GM18858 (cell line): ENCODE results near the gene TMEM97.
A peak's percentile ranks its signal among the peaks of the same experiment; 100 is the strongest.

Experiments used
- ATAC-seq: cut with Tn5 transposase; IDR thresholded peaks from one replicate; pipeline ENCODE4 v1.9.1; 2021; ENCODE audit not compliant: unreplicated experiment

Gene TMEM97

DNA sequence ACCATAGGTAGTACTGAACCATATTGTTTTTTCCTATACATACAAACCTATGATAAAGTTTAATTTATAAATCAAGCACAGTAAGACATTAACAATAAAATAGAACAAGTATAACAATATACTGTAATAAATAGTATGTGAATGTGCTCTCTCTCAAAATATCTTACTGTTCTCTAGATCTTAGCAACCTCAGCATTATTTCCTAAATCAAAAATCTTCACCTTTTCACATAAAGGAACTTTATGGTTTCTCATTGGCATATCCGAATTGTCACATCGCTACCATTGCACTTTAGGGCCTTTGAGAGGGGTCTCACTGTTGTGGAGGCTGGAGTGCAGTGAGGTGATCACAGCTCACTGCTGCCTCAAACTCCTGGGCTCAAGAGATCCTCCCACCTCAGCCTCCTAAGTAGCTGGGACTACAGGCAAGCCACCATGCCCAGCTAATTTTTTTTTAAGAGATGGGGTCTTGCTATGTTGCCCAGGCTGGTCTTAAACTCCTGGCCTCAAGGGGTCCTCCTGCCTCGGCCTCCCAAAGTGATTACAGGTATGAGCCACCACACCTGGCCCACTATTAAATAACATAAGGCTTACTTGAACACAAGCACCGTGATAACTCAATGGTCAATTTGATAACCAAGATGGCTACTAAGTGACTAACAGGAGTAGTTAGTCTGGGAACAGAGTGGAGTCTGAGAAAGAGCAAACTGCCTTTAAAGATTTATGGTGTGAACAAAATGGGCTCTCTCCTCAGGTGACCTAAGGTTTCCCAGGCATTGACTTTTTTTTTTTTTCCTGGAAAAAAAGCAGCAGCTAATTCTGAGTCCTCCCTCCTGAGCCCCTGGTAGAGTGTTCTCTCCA is 2.9 kb upstream of the TMEM97 start:
- no peak for ATAC-seq

DNA sequence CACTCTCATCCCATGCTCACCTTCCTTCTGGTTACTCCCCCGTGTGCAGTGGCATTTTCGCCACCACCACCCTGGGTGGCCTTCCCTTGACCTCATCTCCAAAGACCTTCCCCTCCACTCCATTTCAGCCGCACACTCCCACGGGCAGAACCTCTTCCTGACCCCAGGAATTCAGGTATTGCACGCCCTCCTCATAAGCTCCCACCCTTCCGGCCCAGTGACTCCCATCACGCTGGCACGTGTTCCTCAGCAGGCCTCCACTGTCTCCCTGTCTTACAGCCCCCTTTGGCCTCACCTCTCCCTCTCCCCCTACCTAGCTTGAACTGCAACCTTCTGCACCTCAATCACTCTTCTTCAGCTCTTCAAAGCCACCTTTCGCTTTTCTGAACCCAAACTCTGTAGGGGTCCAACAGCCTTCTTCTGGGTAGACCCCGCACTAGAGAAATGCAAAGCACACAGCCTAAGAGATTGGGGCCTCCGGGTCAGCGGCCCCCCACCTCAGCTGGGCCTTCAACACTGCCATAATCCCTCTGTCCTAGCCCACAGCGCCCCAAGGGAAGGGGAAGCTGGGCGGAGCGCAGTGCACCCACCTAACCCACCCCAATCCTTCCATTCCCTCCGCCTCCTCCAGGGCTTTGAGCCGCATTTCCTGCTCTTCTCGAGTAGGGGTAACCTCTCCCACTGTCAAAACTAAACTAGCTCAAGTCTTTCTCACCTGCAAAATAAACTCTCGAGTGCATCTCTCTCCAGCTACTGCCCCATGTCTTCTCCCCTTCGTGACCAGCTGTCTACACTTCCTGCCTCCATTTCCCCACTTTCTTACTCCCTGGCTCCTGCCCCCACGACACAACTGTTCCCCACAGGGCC is 1.7 kb upstream of the TMEM97 start:
- ATAC-seq, result no peak

GRCh38 chr17:28317966-28318758 is 838 bp upstream of the TMEM97 start:
- no peak for ATAC-seq

- no peak for ATAC-seq
These were observed 567 bp downstream of the TMEM97 start for GRCh38 chr17:28319598-28319935.

GRCh38 chr17:28320215-28321061 is 1.4 kb downstream of the TMEM97 start:
- no peak for ATAC-seq

- no peak for ATAC-seq
These were observed 5.3 kb downstream of the TMEM97 start for GRCh38 chr17:28324267-28324745.

GRCh38 chr17:28324781-28325180 is 5.8 kb downstream of the TMEM97 start:
- no peak for ATAC-seq

DNA sequence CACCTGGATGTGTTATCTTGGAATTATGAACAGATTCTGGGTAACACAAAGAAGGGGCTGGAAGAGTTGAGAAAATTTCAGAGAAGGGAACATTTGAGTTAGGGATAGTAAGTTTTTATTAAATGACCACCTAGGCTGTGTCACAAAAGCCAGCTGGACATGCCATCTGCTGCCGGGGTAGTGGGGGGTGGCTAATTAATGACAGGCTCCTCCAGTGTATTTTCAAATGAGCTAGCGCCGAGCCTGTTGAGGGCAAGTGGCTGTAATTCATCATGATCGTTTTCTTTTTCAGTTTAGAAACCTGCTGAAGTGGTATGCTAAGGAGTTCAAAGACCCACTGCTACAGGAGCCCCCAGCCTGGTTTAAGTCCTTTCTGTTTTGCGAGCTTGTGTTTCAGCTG is 6.2 kb downstream of the TMEM97 start:
- no peak for ATAC-seq

- ATAC-seq, result no peak
These were observed 7.1 kb downstream of the TMEM97 start for GRCh38 chr17:28326114-28326513.

DNA sequence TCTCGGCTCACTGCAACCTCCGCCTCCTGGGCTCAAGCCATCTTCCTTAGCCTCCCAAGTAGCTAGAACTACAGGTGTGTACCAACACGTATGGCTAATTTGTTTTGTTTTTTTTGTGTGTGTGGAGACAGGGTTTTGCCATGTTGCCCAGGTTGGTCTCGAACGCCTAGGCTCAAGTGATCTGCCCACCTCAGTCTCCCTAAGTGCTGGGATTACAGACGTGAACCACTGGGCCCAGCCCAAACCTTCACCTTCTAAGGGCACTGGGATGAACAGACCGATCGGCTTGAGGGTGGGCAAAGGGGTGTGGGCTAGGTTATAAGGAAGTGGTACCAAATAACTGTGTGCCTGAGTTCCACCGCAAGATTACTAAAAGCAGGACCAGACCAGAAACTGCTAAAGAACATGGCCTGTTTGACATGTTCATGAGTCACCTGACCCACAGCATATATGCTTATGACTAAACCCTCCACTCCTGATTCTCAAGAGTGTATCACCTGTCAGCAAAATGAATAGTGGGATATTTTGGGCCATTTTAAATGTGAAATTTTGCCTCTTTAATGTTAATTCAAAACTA is 8.1 kb downstream of the TMEM97 start:
- ATAC-seq, result no peak

DNA sequence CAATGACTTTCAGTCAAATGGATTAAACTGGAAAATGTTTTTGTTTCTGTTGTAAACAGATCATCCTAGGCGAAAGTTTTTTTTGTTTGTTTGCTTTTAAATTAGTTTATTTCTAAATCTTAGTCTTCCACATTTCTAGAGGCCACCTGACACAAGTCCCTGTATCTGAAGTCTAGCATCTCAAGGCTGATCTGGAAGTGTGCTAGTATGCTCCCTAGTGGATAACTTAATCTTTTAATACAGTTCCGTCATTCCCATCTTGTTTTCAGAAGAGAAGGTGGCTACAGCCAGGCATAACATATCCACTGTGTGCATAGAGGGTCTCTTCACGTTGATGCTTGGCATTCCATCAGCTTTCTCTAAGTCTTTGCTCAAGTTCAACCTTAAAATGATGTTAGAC is 8.7 kb downstream of the TMEM97 start:
- ATAC-seq, result no peak

GRCh38 chr17:28328325-28328724 is 9.3 kb downstream of the TMEM97 start:
- ATAC-seq, result no peak

DNA sequence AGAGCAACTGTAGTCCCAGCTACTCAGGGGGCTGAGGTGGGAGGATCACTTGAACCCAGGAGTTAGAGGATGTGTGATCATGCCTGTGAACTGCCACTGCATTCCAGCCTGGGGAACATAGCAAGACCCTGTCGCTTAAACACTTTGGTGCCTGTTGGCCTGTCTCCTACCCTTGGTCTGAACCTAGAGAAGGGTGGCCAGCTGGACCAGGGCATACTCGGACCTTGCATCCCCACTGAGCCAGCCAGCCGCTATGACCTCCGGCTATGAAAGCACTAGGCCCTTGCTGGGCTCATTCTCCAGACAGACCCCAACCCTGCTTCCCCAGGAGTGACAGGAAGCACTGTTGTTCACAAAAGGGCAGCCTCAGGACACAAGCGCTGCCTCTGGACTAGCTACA is 11.7 kb downstream of the TMEM97 start:
- no peak for ATAC-seq

DNA sequence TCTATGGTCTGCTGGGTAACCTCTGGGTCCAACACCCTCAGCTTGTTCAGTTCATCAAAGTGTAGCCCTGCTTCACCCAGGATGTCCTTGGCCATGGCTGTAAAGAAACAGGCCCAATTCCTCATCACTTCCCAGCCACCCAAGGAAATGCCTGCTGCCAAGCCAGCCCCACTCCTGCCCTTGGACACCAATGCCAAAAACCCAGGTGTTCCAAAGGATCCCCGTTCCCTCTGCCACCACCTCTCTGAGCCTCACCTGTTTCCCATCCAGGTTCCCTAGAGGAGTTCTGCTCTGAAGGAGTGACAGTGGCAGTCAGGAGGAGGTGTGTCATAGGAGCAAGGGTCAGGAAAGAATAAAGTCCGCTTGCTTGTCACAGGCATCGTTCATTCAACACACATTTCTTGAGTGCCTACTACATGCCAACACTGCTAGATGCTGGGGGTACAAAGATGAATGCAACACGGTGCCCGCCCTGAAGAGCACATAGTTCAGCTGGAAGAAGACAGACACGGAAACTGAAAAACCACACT is 13.0 kb downstream of the TMEM97 start:
- no peak for ATAC-seq

GRCh38 chr17:28333083-28333746 is 14.2 kb downstream of the TMEM97 start:
- no peak for ATAC-seq

DNA sequence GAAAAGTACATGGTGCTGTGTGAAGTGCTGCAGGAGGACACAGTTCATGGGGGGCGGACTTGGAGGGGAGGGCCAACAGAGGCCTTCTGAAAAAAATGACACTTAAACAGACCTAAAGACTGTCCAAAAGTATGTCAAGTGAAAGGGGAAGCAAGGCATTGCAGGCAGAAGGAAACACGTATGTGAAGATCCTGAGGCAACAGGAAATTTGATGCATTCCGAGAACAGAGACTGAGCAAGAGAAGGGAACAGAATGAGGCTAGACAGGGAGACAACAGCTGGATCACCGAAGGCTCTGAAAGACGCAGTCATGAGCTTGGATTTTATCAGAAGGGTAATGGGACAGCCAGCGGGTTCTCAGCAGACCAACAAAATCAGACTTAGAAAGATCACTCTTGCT is 15.2 kb downstream of the TMEM97 start:
- ATAC-seq, result no peak

DNA sequence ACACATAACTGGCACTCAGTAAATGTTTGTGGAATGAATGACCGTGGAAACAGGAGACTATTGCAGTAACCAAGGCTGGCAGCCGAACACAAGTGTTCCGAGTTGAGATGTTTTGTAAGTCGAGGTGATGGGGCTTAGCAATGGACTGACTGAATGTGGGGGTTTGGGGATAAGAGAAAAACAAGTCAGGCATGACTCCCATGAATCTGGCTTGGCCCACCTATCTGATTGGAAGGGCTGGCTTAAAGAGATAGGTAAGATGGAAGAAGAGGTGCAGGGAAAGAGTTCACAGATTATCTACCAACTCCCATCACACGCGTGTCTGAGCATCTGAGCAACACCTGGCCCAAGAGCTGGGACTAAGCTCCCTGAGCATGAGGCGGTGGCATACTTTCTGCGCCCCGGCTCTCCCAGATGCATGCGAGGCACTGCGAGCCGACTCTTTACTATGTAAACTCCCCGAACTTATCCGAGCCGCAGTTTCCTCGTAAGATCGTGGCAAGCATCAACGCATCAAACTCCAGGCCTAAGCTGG is 15.7 kb downstream of the TMEM97 start:
- ATAC-seq, result no peak

DNA sequence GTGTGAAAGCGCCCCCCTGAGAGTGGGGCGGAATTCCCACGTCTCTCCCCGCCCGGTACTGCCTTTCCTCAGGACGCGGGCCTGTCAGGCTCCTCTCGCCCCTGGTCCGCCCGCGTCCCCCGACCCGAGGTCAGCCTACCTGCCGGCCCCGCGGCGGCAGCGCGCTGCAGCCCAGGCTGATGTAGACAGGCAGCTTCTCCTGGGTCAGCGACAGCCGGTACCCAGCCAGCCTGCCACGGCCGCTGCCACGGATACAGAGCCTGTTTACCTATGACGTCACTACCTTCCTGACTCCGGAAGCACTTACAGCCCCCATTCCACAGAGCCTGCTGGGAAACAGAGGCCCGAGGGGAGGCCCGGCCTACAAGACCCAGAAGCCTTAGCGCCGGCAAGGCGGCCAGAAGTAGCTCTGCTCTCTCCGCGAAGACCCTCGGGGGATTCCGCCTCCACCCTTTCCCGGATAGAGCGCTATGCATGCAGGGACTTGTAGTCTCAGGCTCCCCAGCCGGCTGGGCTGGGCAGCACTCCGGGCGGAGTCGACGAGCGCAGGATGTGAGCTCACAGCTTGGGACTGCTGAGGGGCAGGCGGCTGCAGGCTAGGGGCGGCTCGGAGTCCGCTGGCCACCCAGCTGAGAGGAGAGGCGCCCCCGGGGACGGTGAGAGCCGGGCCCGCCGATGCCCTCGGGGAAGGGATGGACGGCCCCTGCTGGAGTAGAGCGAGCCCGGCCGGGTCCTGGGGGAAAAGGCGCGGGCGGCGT is 16.4 kb downstream of the TMEM97 start, which contains the start of the genes IFT20 and TNFAIP1:
IFT20 (minus strand) TSS at position 272 of the 758 bp plus-strand sequence. CDS start 3,487 bp downstream, outside the sequence.
TNFAIP1 (plus strand) TSS at position 561 of the 758 bp plus-strand sequence. CDS start 3,761 bp downstream, outside the sequence.
- ATAC-seq, result peak; percentile 95
